GM12872 (cell line): ENCODE measurements around the gene GJC3.
A peak's percentile ranks its signal among the peaks of the same experiment; 100 is the strongest.

Experiments
- TF ChIP-seq, protein P1 (sequence below): IDR thresholded peaks from 3 replicates; pipeline ENCODE4 v1.5.1; 2011; ENCODE audit warnings: low read depth, mild to moderate bottlenecking, low read length, moderate library complexity; ENCODE audit not compliant: insufficient read depth

Gene GJC3, protein sequence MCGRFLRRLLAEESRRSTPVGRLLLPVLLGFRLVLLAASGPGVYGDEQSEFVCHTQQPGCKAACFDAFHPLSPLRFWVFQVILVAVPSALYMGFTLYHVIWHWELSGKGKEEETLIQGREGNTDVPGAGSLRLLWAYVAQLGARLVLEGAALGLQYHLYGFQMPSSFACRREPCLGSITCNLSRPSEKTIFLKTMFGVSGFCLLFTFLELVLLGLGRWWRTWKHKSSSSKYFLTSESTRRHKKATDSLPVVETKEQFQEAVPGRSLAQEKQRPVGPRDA

DNA sequence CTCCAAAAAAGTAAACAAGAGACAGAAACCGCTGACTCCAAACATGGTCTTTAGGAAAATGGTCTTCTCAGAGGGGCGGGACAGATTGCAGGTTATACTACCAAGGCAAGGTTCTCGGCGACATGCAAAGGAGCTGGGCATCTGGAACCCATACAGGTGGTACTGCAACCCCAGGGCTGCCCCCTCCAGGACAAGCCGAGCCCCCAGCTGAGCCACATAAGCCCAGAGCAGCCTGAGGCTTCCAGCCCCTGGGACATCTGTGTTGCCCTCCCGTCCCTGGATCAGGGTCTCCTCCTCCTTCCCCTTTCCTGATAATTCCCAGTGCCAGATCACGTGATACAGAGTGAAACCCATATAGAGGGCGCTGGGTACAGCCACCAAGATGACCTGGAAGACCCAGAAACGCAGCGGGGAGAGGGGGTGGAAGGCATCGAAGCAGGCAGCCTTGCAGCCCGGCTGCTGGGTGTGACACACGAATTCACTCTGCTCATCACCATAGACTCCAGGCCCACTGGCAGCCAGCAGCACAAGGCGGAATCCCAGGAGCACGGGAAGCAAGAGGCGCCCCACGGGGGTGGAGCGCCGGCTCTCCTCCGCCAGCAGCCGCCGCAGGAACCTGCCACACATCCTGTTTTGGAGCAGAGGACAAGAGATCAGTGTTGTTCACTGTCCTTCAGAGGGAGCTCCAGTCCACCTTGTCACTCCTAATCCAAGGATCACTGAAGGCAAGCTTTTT lies at the start of gene GJC3:
TSS of gene GJC3 (minus strand) at position 627 of the 736 bp plus-strand sequence. CDS start at position 627, 0 bp downstream.
- TF ChIP-seq, protein P1, sequence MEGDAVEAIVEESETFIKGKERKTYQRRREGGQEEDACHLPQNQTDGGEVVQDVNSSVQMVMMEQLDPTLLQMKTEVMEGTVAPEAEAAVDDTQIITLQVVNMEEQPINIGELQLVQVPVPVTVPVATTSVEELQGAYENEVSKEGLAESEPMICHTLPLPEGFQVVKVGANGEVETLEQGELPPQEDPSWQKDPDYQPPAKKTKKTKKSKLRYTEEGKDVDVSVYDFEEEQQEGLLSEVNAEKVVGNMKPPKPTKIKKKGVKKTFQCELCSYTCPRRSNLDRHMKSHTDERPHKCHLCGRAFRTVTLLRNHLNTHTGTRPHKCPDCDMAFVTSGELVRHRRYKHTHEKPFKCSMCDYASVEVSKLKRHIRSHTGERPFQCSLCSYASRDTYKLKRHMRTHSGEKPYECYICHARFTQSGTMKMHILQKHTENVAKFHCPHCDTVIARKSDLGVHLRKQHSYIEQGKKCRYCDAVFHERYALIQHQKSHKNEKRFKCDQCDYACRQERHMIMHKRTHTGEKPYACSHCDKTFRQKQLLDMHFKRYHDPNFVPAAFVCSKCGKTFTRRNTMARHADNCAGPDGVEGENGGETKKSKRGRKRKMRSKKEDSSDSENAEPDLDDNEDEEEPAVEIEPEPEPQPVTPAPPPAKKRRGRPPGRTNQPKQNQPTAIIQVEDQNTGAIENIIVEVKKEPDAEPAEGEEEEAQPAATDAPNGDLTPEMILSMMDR = peak; percentile 45

DNA sequence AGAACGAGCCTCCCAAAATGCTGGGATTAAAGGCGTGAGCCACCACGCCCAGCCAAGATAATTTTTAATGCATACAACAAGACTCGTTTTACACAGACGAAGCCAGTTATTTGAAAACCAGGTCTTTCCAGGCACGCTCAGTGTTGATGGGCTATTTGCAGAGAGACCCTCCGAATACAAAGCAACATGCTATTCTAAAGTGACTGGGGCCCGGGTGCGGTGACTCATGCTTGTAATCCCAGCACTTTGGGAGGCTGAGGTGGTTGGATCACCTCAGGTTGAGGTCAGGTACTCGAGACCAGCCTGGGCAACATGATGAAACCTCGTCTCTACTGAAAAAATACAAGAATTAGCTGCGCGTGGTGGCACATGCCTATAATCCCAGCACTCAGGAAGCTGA lies 47.2 kb upstream of the GJC3 start:
- TF ChIP-seq, protein P1 = no peak

DNA sequence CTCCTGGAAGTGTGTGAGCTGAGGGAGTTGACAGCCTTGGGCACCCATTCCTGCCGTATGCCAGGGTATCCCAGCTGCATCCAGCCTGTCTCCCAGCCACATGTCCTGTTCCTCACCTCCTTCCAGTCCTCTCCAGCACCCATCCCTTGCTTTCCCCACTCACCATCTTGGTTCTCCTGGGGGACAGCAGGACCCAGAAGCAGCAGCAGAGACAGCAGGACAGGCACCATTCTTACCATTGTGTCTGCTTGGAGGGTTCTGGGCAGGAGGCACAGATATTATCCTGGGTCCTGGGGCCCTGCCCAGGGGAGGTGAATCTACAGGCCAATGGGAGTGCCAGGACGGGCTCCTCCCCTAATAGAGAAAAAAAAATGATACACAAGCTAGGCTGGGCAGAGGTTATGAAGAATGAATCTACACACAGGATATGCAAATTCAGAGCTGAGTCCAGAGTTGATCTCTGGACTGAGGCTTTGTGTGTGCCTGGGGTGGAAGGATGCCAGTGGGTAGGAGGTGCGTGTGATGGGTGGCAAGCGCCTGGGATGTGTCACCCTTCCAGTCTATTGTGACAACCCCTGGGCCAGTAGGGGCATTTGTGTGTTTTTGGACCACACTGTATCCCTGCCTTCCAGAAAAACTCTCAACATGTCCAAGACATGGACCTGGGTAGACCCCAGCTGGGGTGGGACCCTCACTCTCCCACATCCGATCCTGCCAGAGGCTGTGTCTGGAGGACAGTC lies 46.5 kb upstream of the GJC3 start, which contains the start of gene AZGP1:
TSS of gene AZGP1 (minus strand) at position 250 of the 740 bp plus-strand sequence. CDS start at position 239, 11 bp downstream.
- TF ChIP-seq, protein P1 = no peak

DNA sequence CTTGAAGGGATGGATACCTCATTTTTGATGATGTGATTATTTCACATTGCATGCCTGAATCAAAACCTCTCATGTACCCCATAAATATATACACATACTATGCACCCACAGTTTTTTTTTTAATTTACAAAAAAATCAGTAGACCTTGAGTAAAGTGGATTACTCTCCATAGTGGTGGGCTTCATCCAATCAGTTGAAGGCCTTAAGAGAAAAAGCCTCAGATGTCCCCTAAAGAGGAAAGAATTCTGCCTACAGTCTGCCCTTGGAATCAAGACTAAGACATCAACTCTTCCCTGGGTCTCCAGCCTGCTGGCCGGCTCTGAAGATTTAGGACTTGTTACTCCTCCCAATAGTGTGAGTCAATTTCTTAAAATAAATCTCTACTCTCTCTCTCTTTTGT lies 45.3 kb upstream of the GJC3 start:
- TF ChIP-seq, protein P1 = no peak

DNA sequence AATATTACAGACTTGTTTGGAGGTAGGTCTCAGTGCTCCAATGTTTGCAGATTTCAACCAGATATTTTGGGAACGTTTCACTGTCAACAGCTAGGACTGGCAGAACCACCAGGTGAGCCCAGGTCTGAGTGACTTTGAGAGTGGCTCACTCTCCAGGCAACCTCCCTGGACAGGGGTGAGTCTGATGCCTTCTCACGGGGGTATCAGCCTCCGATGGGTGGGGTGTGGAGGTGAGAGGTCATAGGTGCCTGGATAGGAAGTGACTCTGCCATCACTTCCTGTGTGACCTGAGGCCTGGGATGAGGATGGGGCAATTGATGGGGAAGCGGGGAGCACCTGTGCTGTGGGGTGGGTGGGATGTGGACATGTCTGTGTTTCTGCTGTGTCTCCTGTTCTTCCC lies 41.8 kb upstream of the GJC3 start:
- TF ChIP-seq, protein P1 = no peak

DNA sequence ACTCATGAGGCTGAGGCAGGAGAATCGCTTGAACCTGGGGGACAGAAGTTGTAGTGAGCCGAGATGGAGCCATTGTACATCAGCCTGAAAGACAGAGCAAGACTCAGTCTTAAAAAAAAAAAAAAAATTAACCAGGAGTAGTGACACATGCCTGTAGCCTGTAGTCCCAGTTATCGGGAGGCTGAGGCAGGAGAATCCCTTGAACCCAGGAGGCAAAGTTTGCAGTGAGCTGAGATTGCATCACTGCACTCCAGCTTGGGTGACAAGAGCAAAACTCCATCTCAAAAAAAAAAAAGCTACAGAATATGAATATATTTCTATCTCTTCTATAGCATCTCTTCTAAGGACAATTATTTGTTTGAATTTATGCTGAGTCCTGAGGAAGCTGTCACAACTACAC lies 39.9 kb upstream of the GJC3 start:
- TF ChIP-seq, protein P1 = no peak

DNA sequence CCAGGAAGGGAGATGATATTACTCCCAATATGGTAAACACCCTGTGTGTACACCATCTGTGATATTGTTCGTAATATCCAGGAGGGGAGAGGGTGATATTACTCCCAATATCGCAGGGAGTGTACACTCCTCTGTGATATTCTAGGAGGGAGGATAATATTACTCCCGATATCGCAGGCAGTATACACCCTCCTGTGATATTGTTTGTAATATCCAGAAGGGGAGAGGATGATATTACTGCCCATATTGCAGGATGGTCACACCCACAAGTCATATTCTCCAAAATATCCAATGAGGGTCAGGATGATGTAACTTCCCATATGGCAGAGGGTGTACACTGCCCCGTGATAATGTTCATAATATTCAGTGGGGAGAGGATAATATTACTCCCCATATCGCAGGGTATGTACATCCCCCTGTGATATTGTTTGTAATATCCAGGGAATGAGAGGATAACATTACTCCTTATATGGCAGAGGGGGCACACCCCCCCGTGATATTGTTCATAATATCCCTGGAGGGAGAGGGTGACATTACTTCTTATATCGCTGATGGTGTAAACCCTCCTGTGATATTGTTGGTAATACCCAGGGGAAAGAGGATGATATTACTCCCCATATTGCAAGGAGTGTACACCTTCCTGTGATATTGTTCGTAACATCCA lies 29.3 kb upstream of the GJC3 start:
- TF ChIP-seq, protein P1 = no peak
